ENCODE data around the gene UBP1.
"Not testable (repeated sequence)": the region's sequence is repeated elsewhere in the genome, so short reads cannot be mapped to it uniquely, and the experiment has no call there.

Gene UBP1

DNA sequence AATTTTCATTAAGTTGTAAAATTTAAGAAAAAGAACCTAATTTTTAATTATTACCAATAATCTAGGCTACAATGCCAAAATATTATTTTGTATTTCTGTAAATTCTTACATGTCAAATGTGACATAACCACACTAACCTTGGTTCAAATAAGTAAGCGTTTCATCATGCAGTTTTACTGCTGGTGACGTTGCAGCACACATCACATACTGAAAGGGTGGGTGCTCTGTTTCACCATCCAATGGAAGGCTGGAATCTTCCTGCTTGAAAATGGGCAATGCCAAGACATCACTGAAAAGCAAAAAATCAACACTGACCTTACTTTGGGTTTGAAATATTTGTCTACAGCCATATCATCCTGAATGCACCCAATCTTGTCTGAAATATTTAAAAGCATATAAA lies 14.8 kb downstream of the UBP1 start:
- Mint-ChIP-seq H3K9me3 (no peaks in the 10 kb centered on the region), H3K36me3 (ENCODE audit: low read depth) (peaks cover 61% of the 10 kb centered on the region), H3K27ac (no peak overlapping the region), H3K4me3 (no peak overlapping the region), H3K4me1 (ENCODE audit: low read depth) (peaks cover 48% of the 10 kb centered on the region), H3K27me3 (no peaks in the 10 kb centered on the region)
- DNase-seq = no peak

DNA sequence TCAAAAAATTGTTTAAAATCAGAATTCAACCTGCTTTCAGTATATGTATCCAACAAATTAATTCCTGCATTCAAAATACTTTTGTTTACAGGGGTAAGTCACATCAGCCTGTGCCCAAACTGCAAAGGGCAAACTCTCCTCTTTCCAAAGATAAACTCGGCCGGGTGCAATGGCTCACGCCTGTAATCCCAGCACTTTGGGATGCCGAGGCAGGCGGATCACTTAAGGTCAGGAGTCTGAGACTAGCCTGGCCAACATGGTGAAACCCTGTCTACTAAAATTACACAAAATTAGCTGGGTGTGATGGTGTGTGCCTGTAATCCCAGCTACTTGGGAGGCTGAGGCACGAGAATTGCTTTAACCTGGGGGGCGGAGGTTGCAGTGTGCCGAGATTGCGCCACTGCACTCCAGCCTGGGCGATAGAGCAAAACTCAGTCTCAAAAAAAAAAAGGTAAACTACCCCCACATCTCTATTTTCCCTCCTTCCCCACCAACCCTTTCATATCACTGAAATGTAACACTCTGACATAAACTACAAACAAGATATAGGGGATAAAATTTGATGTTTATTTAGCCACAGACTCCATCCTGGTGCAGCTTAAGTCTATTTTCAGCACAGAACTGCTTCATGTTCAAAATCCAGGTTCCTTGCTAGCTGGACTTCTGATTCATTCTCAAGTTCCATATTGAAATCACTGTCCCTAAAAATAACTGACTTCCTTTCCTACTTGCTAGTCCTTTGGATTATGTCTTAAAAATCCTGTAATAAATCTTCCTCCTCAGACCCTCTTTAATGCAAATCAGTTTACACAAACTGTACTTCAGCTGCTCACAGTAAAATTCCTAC lies 15.4 kb downstream of the UBP1 start:
- Mint-ChIP-seq H3K36me3 (ENCODE audit: low read depth) (peaks cover 67% of the 10 kb centered on the region), H3K4me1 (ENCODE audit: low read depth) (peaks cover 47% of the 10 kb centered on the region), H3K9me3 (no peaks in the 10 kb centered on the region), H3K27ac (peak overlapping the region; percentile 44), H3K27me3 (no peaks in the 10 kb centered on the region), H3K4me3 (no peak overlapping the region)
- no peak for DNase-seq

- no peak overlapping the region for H3K4me3 Mint-ChIP-seq
- peaks cover 27% of the 10 kb centered on the region for H3K4me1 Mint-ChIP-seq (ENCODE audit: low read depth)
- DNase-seq = no peak
- H3K27me3 Mint-ChIP-seq = no peaks in the 10 kb centered on the region
- H3K9me3 Mint-ChIP-seq = no peaks in the 10 kb centered on the region
- peaks cover 84% of the 10 kb centered on the region for H3K36me3 Mint-ChIP-seq (ENCODE audit: low read depth)
- no peak overlapping the region for H3K27ac Mint-ChIP-seq
These were observed 19.2 kb downstream of the UBP1 start for GRCh38 chr3:33420966-33421365.

- Mint-ChIP-seq H3K4me1 (ENCODE audit: low read depth) (peaks cover 26% of the 10 kb centered on the region), H3K4me3 (no peak overlapping the region), H3K27me3 (no peaks in the 10 kb centered on the region), H3K27ac (peak overlapping the region; percentile 72), H3K9me3 (no peaks in the 10 kb centered on the region), H3K36me3 (ENCODE audit: low read depth) (peaks cover 86% of the 10 kb centered on the region)
- DNase-seq = no peak
These were observed 20.3 kb downstream of the UBP1 start for GRCh38 chr3:33419948-33420347.

DNA sequence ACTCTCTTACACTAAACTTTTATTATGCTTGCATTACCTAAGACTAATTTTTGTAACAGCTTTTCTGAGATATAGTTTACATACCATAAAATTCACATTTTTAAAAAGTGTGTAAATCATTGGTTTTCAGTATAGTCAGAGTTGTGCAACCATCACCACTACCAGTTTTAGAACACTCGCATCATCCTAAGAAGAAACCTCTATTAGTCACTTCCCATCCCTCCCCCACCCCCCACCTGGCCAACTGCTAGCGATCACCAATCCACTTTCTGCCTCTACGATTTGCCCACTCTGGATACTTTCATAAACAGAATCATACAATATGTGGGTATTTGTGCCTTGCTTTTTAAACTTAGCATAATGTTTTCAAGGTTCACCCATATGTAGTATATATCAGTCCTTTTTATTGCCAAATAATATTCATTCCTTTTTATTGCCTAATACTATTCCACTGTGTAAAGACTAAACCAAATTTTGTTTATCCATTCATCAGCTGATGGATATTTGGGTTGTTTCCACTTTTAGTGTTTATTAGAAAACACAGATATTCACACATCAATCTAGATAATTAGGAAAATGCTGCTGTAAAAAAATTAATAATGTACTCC lies 23.0 kb downstream of the UBP1 start:
- H3K36me3 Mint-ChIP-seq (ENCODE audit: low read depth) = peaks cover 88% of the 10 kb centered on the region
- H3K4me1 Mint-ChIP-seq (ENCODE audit: low read depth) = peaks cover 24% of the 10 kb centered on the region
- peak overlapping the region; percentile 27 for H3K27ac Mint-ChIP-seq
- no peak for DNase-seq
- no peaks in the 10 kb centered on the region for H3K27me3 Mint-ChIP-seq
- no peaks in the 10 kb centered on the region for H3K9me3 Mint-ChIP-seq
- no peak overlapping the region for H3K4me3 Mint-ChIP-seq

DNA sequence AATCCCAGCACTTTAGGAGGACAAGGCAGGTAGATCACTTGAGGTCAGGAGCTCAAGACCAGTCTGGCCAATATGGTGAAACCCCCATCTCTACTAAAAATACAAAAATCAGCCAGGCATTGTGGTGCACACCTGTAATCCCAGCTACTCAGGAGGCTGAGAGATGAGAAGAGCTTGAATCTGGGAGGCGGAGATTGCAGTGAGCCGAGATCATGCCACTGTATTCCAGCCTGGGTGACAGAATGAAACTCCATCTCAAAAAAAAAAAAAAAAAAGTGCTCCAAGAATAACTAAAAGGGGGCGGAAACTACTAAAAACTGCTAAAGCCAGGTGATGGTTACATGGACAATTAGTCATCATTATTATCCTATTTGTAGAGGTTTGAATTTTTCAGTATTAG lies 29.4 kb downstream of the UBP1 start:
- H3K27ac Mint-ChIP-seq; H3K4me3 Mint-ChIP-seq; DNase-seq; H3K4me1 Mint-ChIP-seq (ENCODE audit: low read depth); H3K27me3 Mint-ChIP-seq; H3K9me3 Mint-ChIP-seq: not testable (repeated sequence)
- H3K36me3 Mint-ChIP-seq (ENCODE audit: low read depth) = peaks cover 97% of the 10 kb centered on the region

GRCh38 chr3:33403756-33404155 lies 36.4 kb downstream of the UBP1 start:
- Mint-ChIP-seq H3K36me3 (ENCODE audit: low read depth) (peaks cover 95% of the 10 kb centered on the region), H3K4me1 (ENCODE audit: low read depth) (no peaks in the 10 kb centered on the region), H3K9me3 (no peaks in the 10 kb centered on the region), H3K27me3 (no peaks in the 10 kb centered on the region), H3K27ac (no peak overlapping the region), H3K4me3 (no peak overlapping the region)
- DNase-seq = no peak

DNA sequence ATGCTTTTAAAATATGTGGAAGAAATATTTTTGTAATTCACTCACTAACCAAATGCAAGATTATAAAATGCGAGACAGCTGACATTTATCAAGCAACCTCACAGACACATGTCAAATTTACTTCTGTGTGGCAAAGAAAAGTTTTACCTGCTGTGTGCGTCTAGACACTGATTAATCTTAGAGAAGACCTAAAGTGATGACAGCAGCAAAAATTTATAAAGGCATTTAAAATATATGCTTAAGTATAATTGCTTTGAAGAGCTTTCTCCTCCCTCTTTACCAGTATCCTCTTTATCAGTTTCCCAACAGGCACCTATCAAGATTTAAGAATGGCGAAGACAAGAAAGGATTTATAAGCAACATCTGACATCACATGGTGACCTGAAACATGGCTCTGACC lies 37.3 kb downstream of the UBP1 start:
- DNase-seq = no peak
- no peaks in the 10 kb centered on the region for H3K9me3 Mint-ChIP-seq
- no peaks in the 10 kb centered on the region for H3K27me3 Mint-ChIP-seq
- peaks cover 95% of the 10 kb centered on the region for H3K36me3 Mint-ChIP-seq (ENCODE audit: low read depth)
- H3K27ac Mint-ChIP-seq = peak overlapping the region; percentile 74
- H3K4me1 Mint-ChIP-seq (ENCODE audit: low read depth) = no peaks in the 10 kb centered on the region
- no peak overlapping the region for H3K4me3 Mint-ChIP-seq

DNA sequence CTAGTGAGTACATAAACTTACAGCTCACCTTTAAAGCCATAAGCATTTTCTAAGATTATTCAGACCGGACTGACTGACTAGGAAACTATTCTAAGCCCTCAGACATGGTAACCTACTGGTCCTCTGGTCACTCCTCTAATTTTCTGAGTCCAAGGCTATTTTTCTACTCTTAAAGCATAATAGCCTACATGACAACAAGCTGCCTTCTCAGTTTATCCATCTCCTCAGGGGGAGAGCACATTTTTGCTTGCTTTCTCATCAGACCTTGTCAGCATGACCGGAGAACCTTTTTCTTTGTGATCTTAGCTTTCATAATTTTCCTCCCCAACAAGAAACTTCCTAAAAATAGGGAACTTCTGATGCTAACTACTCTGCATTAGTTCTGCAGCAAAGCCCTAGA lies 38.4 kb downstream of the UBP1 start:
- no peak overlapping the region for H3K27ac Mint-ChIP-seq
- no peaks in the 10 kb centered on the region for H3K4me1 Mint-ChIP-seq (ENCODE audit: low read depth)
- no peaks in the 10 kb centered on the region for H3K27me3 Mint-ChIP-seq
- H3K9me3 Mint-ChIP-seq = no peaks in the 10 kb centered on the region
- peaks cover 95% of the 10 kb centered on the region for H3K36me3 Mint-ChIP-seq (ENCODE audit: low read depth)
- DNase-seq = no peak
- H3K4me3 Mint-ChIP-seq = no peak overlapping the region

GRCh38 chr3:33398410-33398809 lies 41.8 kb downstream of the UBP1 start:
- Mint-ChIP-seq H3K9me3 (no peaks in the 10 kb centered on the region), H3K27me3 (no peaks in the 10 kb centered on the region), H3K27ac (peak overlapping the region; percentile 12), H3K36me3 (ENCODE audit: low read depth) (peaks cover 94% of the 10 kb centered on the region), H3K4me3 (no peak overlapping the region), H3K4me1 (ENCODE audit: low read depth) (no peaks in the 10 kb centered on the region)
- no peak for DNase-seq

DNA sequence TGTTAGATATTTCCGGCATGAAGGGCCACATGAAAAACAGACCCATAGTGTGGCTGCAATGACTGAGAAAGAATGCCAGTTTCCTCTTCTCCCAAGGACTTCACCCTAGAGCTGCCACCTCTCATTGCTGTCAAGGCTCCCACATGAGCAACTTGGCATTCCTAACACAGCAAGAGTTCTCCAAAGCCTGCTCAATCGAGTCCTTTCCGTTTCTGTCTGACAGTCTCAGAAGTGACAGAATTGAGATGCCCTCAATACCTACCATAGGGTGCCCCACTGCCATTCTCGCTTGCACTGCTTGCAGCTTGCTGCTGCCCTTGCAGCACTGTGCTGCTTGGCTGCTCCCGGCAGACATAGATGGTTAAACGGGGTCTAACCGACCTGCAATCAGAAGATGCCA lies 44.3 kb downstream of the UBP1 start:
- H3K27me3 Mint-ChIP-seq = no peaks in the 10 kb centered on the region
- no peak for DNase-seq
- no peaks in the 10 kb centered on the region for H3K9me3 Mint-ChIP-seq
- peaks cover 94% of the 10 kb centered on the region for H3K36me3 Mint-ChIP-seq (ENCODE audit: low read depth)
- H3K4me1 Mint-ChIP-seq (ENCODE audit: low read depth) = peaks cover 17% of the 10 kb centered on the region
- no peak overlapping the region for H3K4me3 Mint-ChIP-seq
- H3K27ac Mint-ChIP-seq = peak overlapping the region; percentile 24

DNA sequence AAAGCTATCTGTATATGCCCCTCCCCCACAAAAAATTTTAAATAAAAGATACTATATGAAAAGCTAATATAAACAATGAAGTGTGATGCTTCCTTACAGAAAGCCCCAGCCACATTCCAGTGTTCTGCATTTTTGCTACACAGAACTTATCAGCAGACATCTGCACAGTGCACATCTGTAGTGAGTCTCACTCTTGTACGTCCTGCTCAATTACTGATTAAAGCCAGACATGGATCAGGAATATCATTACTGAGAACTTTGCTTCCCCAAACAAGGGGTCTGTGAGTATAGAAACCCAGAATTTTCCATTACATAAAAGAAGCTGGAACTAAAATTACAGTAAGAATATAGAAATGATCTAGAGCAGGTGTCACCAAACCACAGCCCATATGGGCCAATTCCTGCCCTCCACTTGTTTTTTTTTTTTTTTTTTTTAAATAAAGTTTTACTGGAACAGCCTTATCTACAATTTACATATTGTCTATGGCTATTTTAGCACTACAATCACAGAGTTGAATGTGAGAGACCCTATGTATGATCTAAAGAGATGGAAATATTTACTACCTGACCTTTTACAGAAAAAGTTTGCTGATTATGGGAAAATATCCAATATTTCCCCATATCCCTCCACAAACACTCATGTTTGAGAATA lies 45.7 kb downstream of the UBP1 start:
- DNase-seq = no peak
- Mint-ChIP-seq H3K27me3 (no peaks in the 10 kb centered on the region), H3K9me3 (no peaks in the 10 kb centered on the region), H3K27ac (no peak overlapping the region), H3K4me3 (no peak overlapping the region), H3K36me3 (ENCODE audit: low read depth) (peaks cover 95% of the 10 kb centered on the region), H3K4me1 (ENCODE audit: low read depth) (peaks cover 17% of the 10 kb centered on the region)

- Mint-ChIP-seq H3K4me1 (ENCODE audit: low read depth) (peaks cover 17% of the 10 kb centered on the region), H3K9me3 (no peaks in the 10 kb centered on the region), H3K4me3 (no peak overlapping the region), H3K36me3 (ENCODE audit: low read depth) (peaks cover 91% of the 10 kb centered on the region), H3K27ac (peak overlapping the region; percentile 64), H3K27me3 (no peaks in the 10 kb centered on the region)
- no peak for DNase-seq
These were observed 47.5 kb downstream of the UBP1 start for GRCh38 chr3:33392703-33393125.

- Mint-ChIP-seq H3K9me3 (no peaks in the 10 kb centered on the region), H3K36me3 (ENCODE audit: low read depth) (peaks cover 91% of the 10 kb centered on the region), H3K27me3 (no peaks in the 10 kb centered on the region), H3K4me1 (ENCODE audit: low read depth) (peaks cover 17% of the 10 kb centered on the region), H3K27ac (peak overlapping the region; percentile 64), H3K4me3 (no peak overlapping the region)
- no peak for DNase-seq
These were observed 48.1 kb downstream of the UBP1 start for GRCh38 chr3:33392144-33392543.
